Activated CD4-positive, CD25-positive, alpha-beta regulatory T cell (primary cell): ENCODE measurements around the gene SAMD14.
A peak's percentile ranks its signal among the peaks of the same experiment; 100 is the strongest.

Experiments used
- DNase-seq, 4 experiments: peaks; one replicate each; lab custom pipeline; 2025; lab: John Stamatoyannopoulos, UW

SAMD14 gene

GRCh38 chr17:50096092-50096491 is 33.9 kb downstream of the SAMD14 start:
- DNase-seq, result no peak

- DNase-seq, result no peak
Observed at GRCh38 chr17:50095626-50096037, 34.3 kb downstream of the SAMD14 start.

- DNase-seq, result peak; percentile 86 to 95 (median 91)
Observed at GRCh38 chr17:50094753-50095619, 35.0 kb downstream of the SAMD14 start, which contains the start of gene PDK2. PDK2 (plus strand) TSS chr17:50095351; CDS start chr17:50095436, 85 bp downstream.

- peak; percentile 71 to 93 (median 82) for DNase-seq
Observed at GRCh38 chr17:50094243-50094752, 35.7 kb downstream of the SAMD14 start.

- DNase-seq, result no peak
Observed at GRCh38 chr17:50093807-50094206, 36.2 kb downstream of the SAMD14 start.

- DNase-seq, result no peak
Observed at GRCh38 chr17:50093246-50093645, 36.7 kb downstream of the SAMD14 start.

GRCh38 chr17:50091918-50092285 is 38.1 kb downstream of the SAMD14 start:
- no peak for DNase-seq

- DNase-seq, result no peak
Observed at GRCh38 chr17:50090971-50091917, 38.7 kb downstream of the SAMD14 start.

GRCh38 chr17:50090071-50090470 is 39.9 kb downstream of the SAMD14 start:
- DNase-seq, result no peak

GRCh38 chr17:50088952-50089825 is 40.8 kb downstream of the SAMD14 start:
- DNase-seq, result no peak

- no peak for DNase-seq
Observed at GRCh38 chr17:50087912-50088405, 42.0 kb downstream of the SAMD14 start.

- DNase-seq, result peak; percentile 52 to 67 (median 54)
Observed at GRCh38 chr17:50087246-50087911, 42.6 kb downstream of the SAMD14 start.

- DNase-seq, result no peak
Observed at GRCh38 chr17:50081757-50082156, 48.2 kb downstream of the SAMD14 start.

GRCh38 chr17:50080827-50081226 is 49.1 kb downstream of the SAMD14 start:
- no peak for DNase-seq

- DNase-seq, result no peak
Observed at GRCh38 chr17:50080096-50080480, 49.9 kb downstream of the SAMD14 start.

GRCh38 chr17:50079334-50080095 is 50.4 kb downstream of the SAMD14 start:
- DNase-seq, result no peak

GRCh38 chr17:50078430-50078829 is 51.5 kb downstream of the SAMD14 start:
- DNase-seq, result no peak

- no peak for DNase-seq
Observed at GRCh38 chr17:50076591-50077235, 53.2 kb downstream of the SAMD14 start.

GRCh38 chr17:50076221-50076590 is 53.8 kb downstream of the SAMD14 start:
- DNase-seq, result no peak
